HG03060 (cell line): ENCODE data around the gene PHLDB1.

Experiments
- ATAC-seq: cut with Tn5 transposase; IDR thresholded peaks from one replicate; pipeline ENCODE4 v1.9.1; 2021; ENCODE audit warnings: low read depth, moderate number of reproducible peaks; ENCODE audit not compliant: unreplicated experiment

PHLDB1 gene

GRCh38 chr11:118705791-118706545 lies 98.6 kb downstream of the PHLDB1 start:
- no peak for ATAC-seq

- ATAC-seq: no peak
Measured at GRCh38 chr11:118706546-118706825, 99.1 kb downstream of the PHLDB1 start.
